HEK293 (cell line): ENCODE results near the gene PLD6.

Experiments
- CTCF ChIA-PET: fragments of 350-600 bp; formaldehyde crosslinking; extraction: SDS; loops from one replicate; lab custom pipeline; 2021; ENCODE audit warnings: antibody characterized with exemption; lab: Yijun Ruan, JAX
- POLR2A ChIA-PET: fragments of 300-600 bp; formaldehyde crosslinking; extraction: SDS; loops from one replicate; lab custom pipeline; 2020; ENCODE audit warnings: antibody characterized with exemption, inconsistent platforms; lab: Yijun Ruan, JAX
- H3K27ac ChIP-seq: fragments of 200-500 bp; sonication (Bioruptor generic); 2 replicates; pipeline ENCODE4 v1.5.1; 2014; ENCODE audit warnings: low read depth, low read length, control low read depth, inconsistent platforms; ENCODE audit errors: extremely low read depth
- H3K36me3 ChIP-seq, 2 experiments: fragments of 200-500 bp in 1 of 2; sonication (Bioruptor generic) in 1 of 2; 1 replicate in 1 of 2; 2 replicates in 1 of 2; pipeline ENCODE4 v1.5.1; 2014 to 2017; ENCODE audit warnings: inconsistent platforms in 2 of 2, low read length in 2 of 2; ENCODE audit not compliant: control insufficient read depth in 2 of 2, insufficient read depth in 1 of 2
- H3K4me1 ChIP-seq: fragments of 200-500 bp; sonication (Bioruptor generic); 2 replicates; pipeline ENCODE4 v1.5.1; 2014; ENCODE audit warnings: mild to moderate bottlenecking, low read length, inconsistent platforms; ENCODE audit not compliant: control insufficient read depth, insufficient read depth
- H3K4me3 ChIP-seq: 2 replicates; pipeline ENCODE4 v1.5.1; 2011; ENCODE audit warnings: low read depth, mild to moderate bottlenecking, control low read depth, low read length, moderate library complexity
- H3K9me3 ChIP-seq: fragments of 200-500 bp; sonication (Bioruptor generic); 2 replicates; pipeline ENCODE4 v1.5.1; 2014; ENCODE audit warnings: low read depth, low read length, inconsistent platforms; ENCODE audit not compliant: control insufficient read depth, insufficient read depth
- KLF1 ChIP-seq: fragments of 450-650 bp; formaldehyde crosslinking; IDR thresholded peaks from 2 replicates; pipeline ENCODE4 v1.5.1; 2016; ENCODE audit warnings: missing biosample characterization, missing genetic modification characterization
- KLF8 ChIP-seq: fragments of 450-650 bp; formaldehyde crosslinking; IDR thresholded peaks from 2 replicates; pipeline ENCODE4 v1.5.1; 2016; ENCODE audit warnings: missing biosample characterization, missing genetic modification characterization
- OVOL3 ChIP-seq: fragments of 450-650 bp; formaldehyde crosslinking; IDR thresholded peaks from 2 replicates; pipeline ENCODE4 v1.5.1; 2016; ENCODE audit warnings: missing biosample characterization, missing genetic modification characterization
- SP2 ChIP-seq: fragments of 450-650 bp; formaldehyde crosslinking; IDR thresholded peaks from 2 replicates; pipeline ENCODE4 v1.5.1; 2016; ENCODE audit warnings: missing biosample characterization, missing genetic modification characterization
- SP3 ChIP-seq: fragments of 450-650 bp; formaldehyde crosslinking; IDR thresholded peaks from 2 replicates; pipeline ENCODE4 v1.5.1; 2016; ENCODE audit warnings: missing biosample characterization, missing genetic modification characterization
- YY2 ChIP-seq: fragments of 450-650 bp; formaldehyde crosslinking; IDR thresholded peaks from 2 replicates; pipeline ENCODE4 v1.5.1; 2016; ENCODE audit warnings: missing biosample characterization, missing genetic modification characterization
- ZBTB17 ChIP-seq: fragments of 450-650 bp; formaldehyde crosslinking; IDR thresholded peaks from 2 replicates; pipeline ENCODE4 v1.5.1; 2016; ENCODE audit warnings: missing biosample characterization, missing genetic modification characterization
- ZBTB7A ChIP-seq: fragments of 450-650 bp; formaldehyde crosslinking; IDR thresholded peaks from 2 replicates; pipeline ENCODE4 v1.5.1; 2016; ENCODE audit warnings: low read depth, missing biosample characterization, missing genetic modification characterization
- ZBTB8A ChIP-seq: fragments of 450-650 bp; formaldehyde crosslinking; IDR thresholded peaks from 2 replicates; pipeline ENCODE4 v1.5.1; 2016; ENCODE audit warnings: missing biosample characterization, missing genetic modification characterization
- ZFP3 ChIP-seq: fragments of 450-650 bp; formaldehyde crosslinking; IDR thresholded peaks from 2 replicates; pipeline ENCODE4 v1.5.1; 2016; ENCODE audit warnings: low read depth, missing biosample characterization, missing genetic modification characterization
- ZNF10 ChIP-seq: fragments of 450-650 bp; formaldehyde crosslinking; IDR thresholded peaks from 2 replicates; pipeline ENCODE4 v1.5.1; 2017; ENCODE audit warnings: missing biosample characterization, missing genetic modification characterization
- ZNF157 ChIP-seq: fragments of 450-650 bp; formaldehyde crosslinking; IDR thresholded peaks from 2 replicates; pipeline ENCODE4 v1.5.1; 2016; ENCODE audit warnings: missing biosample characterization, missing genetic modification characterization
- ZNF202 ChIP-seq: fragments of 450-650 bp; formaldehyde crosslinking; IDR thresholded peaks from 2 replicates; pipeline ENCODE4 v1.5.1; 2016; ENCODE audit warnings: missing biosample characterization, missing genetic modification characterization, borderline replicate concordance
- ZNF211 ChIP-seq: fragments of 450-650 bp; formaldehyde crosslinking; IDR thresholded peaks from 2 replicates; pipeline ENCODE4 v1.5.1; 2016; ENCODE audit warnings: low read depth, missing biosample characterization, missing genetic modification characterization
- ZNF248 ChIP-seq: fragments of 450-650 bp; formaldehyde crosslinking; IDR thresholded peaks from 2 replicates; pipeline ENCODE4 v1.5.1; 2017; ENCODE audit warnings: missing biosample characterization, missing genetic modification characterization
- ZNF335 ChIP-seq: fragments of 450-650 bp; formaldehyde crosslinking; conservative IDR thresholded peaks from 2 replicates; pipeline ENCODE4 v1.5.1; 2016; ENCODE audit warnings: missing biosample characterization, missing genetic modification characterization
- ZNF341 ChIP-seq: fragments of 450-650 bp; formaldehyde crosslinking; IDR thresholded peaks from 2 replicates; pipeline ENCODE4; 2016; ENCODE audit warnings: low read depth, missing biosample characterization, missing genetic modification characterization
- ZNF391 ChIP-seq: fragments of 450-650 bp; formaldehyde crosslinking; IDR thresholded peaks from 2 replicates; pipeline ENCODE4 v1.5.1; 2016; ENCODE audit warnings: low read depth, missing biosample characterization, missing genetic modification characterization, borderline replicate concordance
- ZNF560 ChIP-seq: fragments of 450-650 bp; formaldehyde crosslinking; IDR thresholded peaks from 2 replicates; pipeline ENCODE4 v1.5.1; 2017; ENCODE audit warnings: missing biosample characterization, missing genetic modification characterization, borderline replicate concordance
- ZNF571 ChIP-seq: fragments of 450-650 bp; formaldehyde crosslinking; IDR thresholded peaks from 2 replicates; pipeline ENCODE4 v1.5.0; 2017; ENCODE audit warnings: missing biosample characterization, missing genetic modification characterization
- ZNF600 ChIP-seq: fragments of 450-650 bp; formaldehyde crosslinking; IDR thresholded peaks from 2 replicates; pipeline ENCODE4 v1.5.1; 2016; ENCODE audit warnings: missing biosample characterization, missing genetic modification characterization
- ZNF670 ChIP-seq: fragments of 450-650 bp; formaldehyde crosslinking; IDR thresholded peaks from 2 replicates; pipeline ENCODE4 v1.5.1; 2016; ENCODE audit warnings: missing biosample characterization, missing genetic modification characterization, low read depth
- TF ChIP-seq, protein P1 (sequence below): fragments of 450-650 bp; formaldehyde crosslinking; IDR thresholded peaks from 2 replicates; pipeline ENCODE4 v1.5.1; 2016; ENCODE audit warnings: missing biosample characterization, missing genetic modification characterization
- TF ChIP-seq, protein P2 (sequence below): sonication (generic); formaldehyde crosslinking; IDR thresholded peaks from 2 replicates; pipeline ENCODE4 v1.8.1; 2022; ENCODE audit warnings: mild to moderate bottlenecking, moderate library complexity, missing genetic modification reagents
- TF ChIP-seq, protein P3 (sequence below): fragments of 450-650 bp; formaldehyde crosslinking; IDR thresholded peaks from 2 replicates; pipeline ENCODE4 v1.5.1; 2016; ENCODE audit warnings: missing biosample characterization, missing genetic modification characterization

Gene PLD6

GRCh38 chr17:17207998-17208397 is 1.9 kb upstream of the PLD6 start (continued):
- TF ChIP-seq, protein P1, sequence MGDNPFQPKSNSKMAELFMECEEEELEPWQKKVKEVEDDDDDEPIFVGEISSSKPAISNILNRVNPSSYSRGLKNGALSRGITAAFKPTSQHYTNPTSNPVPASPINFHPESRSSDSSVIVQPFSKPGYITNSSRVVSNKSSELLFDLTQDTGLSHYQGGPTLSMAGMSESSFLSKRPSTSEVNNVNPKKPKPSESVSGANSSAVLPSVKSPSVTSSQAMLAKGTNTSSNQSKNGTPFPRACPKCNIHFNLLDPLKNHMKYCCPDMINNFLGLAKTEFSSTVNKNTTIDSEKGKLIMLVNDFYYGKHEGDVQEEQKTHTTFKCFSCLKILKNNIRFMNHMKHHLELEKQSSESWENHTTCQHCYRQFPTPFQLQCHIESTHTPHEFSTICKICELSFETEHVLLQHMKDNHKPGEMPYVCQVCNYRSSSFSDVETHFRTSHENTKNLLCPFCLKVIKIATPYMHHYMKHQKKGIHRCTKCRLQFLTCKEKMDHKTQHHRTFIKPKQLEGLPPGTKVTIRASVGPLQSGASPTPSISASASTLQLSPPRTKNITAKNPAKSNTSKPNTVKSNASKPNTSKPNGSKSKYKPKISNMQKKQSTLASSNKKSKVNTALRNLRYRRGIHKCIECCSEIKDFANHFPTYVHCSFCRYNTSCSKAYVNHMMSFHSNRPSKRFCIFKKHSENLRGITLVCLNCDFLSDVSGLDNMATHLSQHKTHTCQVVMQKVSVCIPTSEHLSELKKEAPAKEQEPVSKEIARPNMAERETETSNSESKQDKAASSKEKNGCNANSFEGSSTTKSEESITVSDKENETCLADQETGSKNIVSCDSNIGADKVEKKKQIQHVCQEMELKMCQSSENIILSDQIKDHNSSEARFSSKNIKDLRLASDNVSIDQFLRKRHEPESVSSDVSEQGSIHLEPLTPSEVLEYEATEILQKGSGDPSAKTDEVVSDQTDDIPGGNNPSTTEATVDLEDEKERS: no peak
- TF ChIP-seq ZNF335 (tag by site-specific recombination) (no peak), YY2 (no peak), KLF1 (no peak), ZNF560 (no peak), ZNF202 (no peak)
- TF ChIP-seq, all 188 proteins: peak for 0

DNA sequence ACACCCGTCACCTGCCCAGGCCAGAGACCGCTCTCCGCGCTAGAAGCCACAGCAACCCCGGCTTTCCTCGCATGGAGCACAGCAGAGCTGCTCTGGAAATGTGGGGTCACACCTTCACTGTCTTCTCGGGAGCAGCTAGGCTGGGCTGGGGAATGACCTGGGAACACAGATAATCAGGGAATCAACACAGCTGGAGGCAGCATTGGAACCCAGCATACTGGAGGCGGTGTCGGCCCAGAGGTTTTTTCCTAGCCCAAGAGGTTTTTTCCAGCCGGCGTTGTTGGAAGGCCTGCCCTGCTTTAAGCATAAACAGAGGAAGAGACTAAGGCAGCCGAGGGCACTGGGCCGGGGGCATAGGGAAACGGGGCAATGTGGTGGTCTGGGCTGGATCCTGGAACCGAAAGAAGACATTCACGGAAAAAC is 791 bp upstream of the PLD6 start:
- Histone ChIP-seq H3K27ac (no peak overlapping the region), H3K4me1 (peaks cover 5% of the 10 kb centered on the region), H3K36me3 (peaks cover 0 to 36% of the 10 kb centered on the region in 2 experiments; a peak in 2 of 3 replicates), H3K4me3 (no peak overlapping the region)
- ChIA-PET POLR2A (interaction anchor here (1.0 to 1.8 kb wide), 3 partner anchors 29 to 73 kb away, joined by 4 to 6 read pairs (median 4); partner anchors contain the start of gene FLCN), CTCF (interaction anchor here (0.6 to 1.1 kb wide), 3 partner anchors 25 to 671 kb away, joined by 3 read pairs; no protein-coding TSS in a partner anchor)
- TF ChIP-seq ZNF600 (tag by site-specific recombination) (peak; percentile 63; the same call in 1 of the 2 replicates), ZNF571 (tag by site-specific recombination) (no peak), ZNF10 (tag by site-specific recombination) (peak; percentile 95; the same call in 1 of the 2 replicates), ZBTB17 (tag by site-specific recombination) (peak; percentile 87), OVOL3 (tag by site-specific recombination) (no peak), ZNF248 (no peak)
- TF ChIP-seq, protein P2, sequence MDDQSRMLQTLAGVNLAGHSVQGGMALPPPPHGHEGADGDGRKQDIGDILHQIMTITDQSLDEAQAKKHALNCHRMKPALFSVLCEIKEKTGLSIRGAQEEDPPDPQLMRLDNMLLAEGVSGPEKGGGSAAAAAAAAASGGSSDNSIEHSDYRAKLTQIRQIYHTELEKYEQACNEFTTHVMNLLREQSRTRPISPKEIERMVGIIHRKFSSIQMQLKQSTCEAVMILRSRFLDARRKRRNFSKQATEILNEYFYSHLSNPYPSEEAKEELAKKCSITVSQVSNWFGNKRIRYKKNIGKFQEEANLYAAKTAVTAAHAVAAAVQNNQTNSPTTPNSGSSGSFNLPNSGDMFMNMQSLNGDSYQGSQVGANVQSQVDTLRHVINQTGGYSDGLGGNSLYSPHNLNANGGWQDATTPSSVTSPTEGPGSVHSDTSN: 0 out of 2 replicates have a peak, but pooled peaks have one; percentile 43
- TF ChIP-seq, all 188 proteins: peak for 4
- no peaks in the 10 kb centered on the region for H3K9me3 ChIP-seq

GRCh38 chr17:17205368-17206123 is 587 bp downstream of the PLD6 start:
- CTCF ChIA-PET: interaction anchor here (1.2 kb wide), 1 partner anchor 64 kb away, joined by 3 read pairs; no protein-coding TSS in a partner anchor
- Histone ChIP-seq H3K27ac (peak overlapping the region; percentile 87; the same call in 1 of the 2 replicates), H3K4me3 (peak overlapping the region; percentile 57), H3K4me1 (peaks cover 5% of the 10 kb centered on the region), H3K9me3 (no peaks in the 10 kb centered on the region), H3K36me3 (peaks cover 4 to 37% of the 10 kb centered on the region in 2 experiments)
- POLR2A ChIA-PET: no interaction called here
- peak; percentile 51; the same call in 1 of the 2 replicates for TF ChIP-seq ZBTB8A (tag by site-specific recombination)
- peak; percentile 31; the same call in 1 of the 2 replicates for TF ChIP-seq SP3 (tag by site-specific recombination)
- peak; percentile 46; the same call in 1 of the 2 replicates for TF ChIP-seq ZBTB7A (tag by site-specific recombination)
- TF ChIP-seq ZNF157 (tag by site-specific recombination): no peak
- no peak for TF ChIP-seq ZNF670 (tag by site-specific recombination)
- TF ChIP-seq ZNF391 (tag by site-specific recombination): no peak; the same call in 1 of the 2 replicates
- TF ChIP-seq ZNF335 (tag by site-specific recombination): peak; percentile 98
- TF ChIP-seq ZNF560: no peak
- TF ChIP-seq KLF8: peak; percentile 18; the same call in 1 of the 2 replicates
- TF ChIP-seq ZNF202: no peak
- TF ChIP-seq ZNF211: no peak
- no peak for TF ChIP-seq ZNF341 (tag by site-specific recombination)
- 0 out of 2 replicates have a peak, but pooled peaks have one; percentile 10 for TF ChIP-seq ZFP3
- TF ChIP-seq, protein P3, sequence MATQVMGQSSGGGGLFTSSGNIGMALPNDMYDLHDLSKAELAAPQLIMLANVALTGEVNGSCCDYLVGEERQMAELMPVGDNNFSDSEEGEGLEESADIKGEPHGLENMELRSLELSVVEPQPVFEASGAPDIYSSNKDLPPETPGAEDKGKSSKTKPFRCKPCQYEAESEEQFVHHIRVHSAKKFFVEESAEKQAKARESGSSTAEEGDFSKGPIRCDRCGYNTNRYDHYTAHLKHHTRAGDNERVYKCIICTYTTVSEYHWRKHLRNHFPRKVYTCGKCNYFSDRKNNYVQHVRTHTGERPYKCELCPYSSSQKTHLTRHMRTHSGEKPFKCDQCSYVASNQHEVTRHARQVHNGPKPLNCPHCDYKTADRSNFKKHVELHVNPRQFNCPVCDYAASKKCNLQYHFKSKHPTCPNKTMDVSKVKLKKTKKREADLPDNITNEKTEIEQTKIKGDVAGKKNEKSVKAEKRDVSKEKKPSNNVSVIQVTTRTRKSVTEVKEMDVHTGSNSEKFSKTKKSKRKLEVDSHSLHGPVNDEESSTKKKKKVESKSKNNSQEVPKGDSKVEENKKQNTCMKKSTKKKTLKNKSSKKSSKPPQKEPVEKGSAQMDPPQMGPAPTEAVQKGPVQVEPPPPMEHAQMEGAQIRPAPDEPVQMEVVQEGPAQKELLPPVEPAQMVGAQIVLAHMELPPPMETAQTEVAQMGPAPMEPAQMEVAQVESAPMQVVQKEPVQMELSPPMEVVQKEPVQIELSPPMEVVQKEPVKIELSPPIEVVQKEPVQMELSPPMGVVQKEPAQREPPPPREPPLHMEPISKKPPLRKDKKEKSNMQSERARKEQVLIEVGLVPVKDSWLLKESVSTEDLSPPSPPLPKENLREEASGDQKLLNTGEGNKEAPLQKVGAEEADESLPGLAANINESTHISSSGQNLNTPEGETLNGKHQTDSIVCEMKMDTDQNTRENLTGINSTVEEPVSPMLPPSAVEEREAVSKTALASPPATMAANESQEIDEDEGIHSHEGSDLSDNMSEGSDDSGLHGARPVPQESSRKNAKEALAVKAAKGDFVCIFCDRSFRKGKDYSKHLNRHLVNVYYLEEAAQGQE (tag by site-specific recombination): no peak
- peak; percentile 45; the same call in 1 of the 2 replicates for TF ChIP-seq SP2 (tag by site-specific recombination)
